Measurements from ENCODE around the gene FRMD4A.

Gene FRMD4A

DNA sequence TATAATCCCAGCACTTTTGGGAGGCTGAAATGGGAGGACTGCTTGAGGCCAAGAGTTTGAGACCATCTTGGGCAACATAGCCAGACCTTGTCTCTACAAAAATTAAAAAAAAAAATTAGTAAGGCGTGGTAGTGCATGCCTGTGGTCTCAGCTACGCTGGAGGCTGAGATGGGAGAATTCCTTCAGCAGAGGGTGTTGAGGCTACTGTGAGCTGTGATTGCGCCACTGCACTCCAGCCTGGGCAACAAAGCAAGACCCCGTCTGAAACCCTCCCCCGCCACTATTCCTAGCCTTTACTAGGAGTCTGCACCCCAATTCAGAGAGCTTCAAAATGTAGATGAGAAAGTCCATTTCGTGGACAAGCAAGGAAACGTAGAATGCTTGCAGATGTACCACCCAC is 648.8 kb downstream of the FRMD4A start:
- Histone ChIP-seq H3K27me3 (no peaks in the 10 kb centered on the region), H3K27ac (no peak overlapping the region), H3K4me3 (ENCODE audit: low read depth in 1 of 2, low read length in 1 of 2) (no peak overlapping the region), H3K36me3 (no peaks in the 10 kb centered on the region), H3K4me1 (ENCODE audit: control insufficient read depth in 1 of 2, insufficient read depth in 1 of 2, low read depth in 1 of 2, low read length in 1 of 2) (no peaks in the 10 kb centered on the region), H3K9me3 (no peaks in the 10 kb centered on the region)
- TF ChIP-seq, protein P1, sequence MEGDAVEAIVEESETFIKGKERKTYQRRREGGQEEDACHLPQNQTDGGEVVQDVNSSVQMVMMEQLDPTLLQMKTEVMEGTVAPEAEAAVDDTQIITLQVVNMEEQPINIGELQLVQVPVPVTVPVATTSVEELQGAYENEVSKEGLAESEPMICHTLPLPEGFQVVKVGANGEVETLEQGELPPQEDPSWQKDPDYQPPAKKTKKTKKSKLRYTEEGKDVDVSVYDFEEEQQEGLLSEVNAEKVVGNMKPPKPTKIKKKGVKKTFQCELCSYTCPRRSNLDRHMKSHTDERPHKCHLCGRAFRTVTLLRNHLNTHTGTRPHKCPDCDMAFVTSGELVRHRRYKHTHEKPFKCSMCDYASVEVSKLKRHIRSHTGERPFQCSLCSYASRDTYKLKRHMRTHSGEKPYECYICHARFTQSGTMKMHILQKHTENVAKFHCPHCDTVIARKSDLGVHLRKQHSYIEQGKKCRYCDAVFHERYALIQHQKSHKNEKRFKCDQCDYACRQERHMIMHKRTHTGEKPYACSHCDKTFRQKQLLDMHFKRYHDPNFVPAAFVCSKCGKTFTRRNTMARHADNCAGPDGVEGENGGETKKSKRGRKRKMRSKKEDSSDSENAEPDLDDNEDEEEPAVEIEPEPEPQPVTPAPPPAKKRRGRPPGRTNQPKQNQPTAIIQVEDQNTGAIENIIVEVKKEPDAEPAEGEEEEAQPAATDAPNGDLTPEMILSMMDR (IDR thresholded peaks at IDR 0.05): no peak

GRCh38 chr10:13681528-13681927 is 649.2 kb downstream of the FRMD4A start:
- no peak overlapping the region for H3K4me3 ChIP-seq (ENCODE audit: low read depth in 1 of 2, low read length in 1 of 2)
- H3K36me3 ChIP-seq: no peaks in the 10 kb centered on the region
- H3K9me3 ChIP-seq: no peaks in the 10 kb centered on the region
- no peaks in the 10 kb centered on the region for H3K4me1 ChIP-seq (ENCODE audit: control insufficient read depth in 1 of 2, insufficient read depth in 1 of 2, low read depth in 1 of 2, low read length in 1 of 2)
- TF ChIP-seq, protein P1 (IDR thresholded peaks at IDR 0.05): no peak
- H3K27ac ChIP-seq: no peak overlapping the region
- H3K27me3 ChIP-seq: no peaks in the 10 kb centered on the region

- Histone ChIP-seq H3K4me3 (ENCODE audit: low read depth in 1 of 2, low read length in 1 of 2) (no peak overlapping the region), H3K4me1 (ENCODE audit: control insufficient read depth in 1 of 2, insufficient read depth in 1 of 2, low read depth in 1 of 2, low read length in 1 of 2) (no peaks in the 10 kb centered on the region), H3K27ac (no peak overlapping the region), H3K36me3 (no peaks in the 10 kb centered on the region), H3K27me3 (no peaks in the 10 kb centered on the region), H3K9me3 (no peaks in the 10 kb centered on the region)
- TF ChIP-seq, protein P1 (IDR thresholded peaks at IDR 0.05): no peak
These were observed 649.6 kb downstream of the FRMD4A start for GRCh38 chr10:13681095-13681494.

GRCh38 chr10:13678101-13678843 is 652.5 kb downstream of the FRMD4A start:
- Histone ChIP-seq H3K27ac (no peak overlapping the region), H3K4me3 (ENCODE audit: low read depth in 1 of 2, low read length in 1 of 2) (no peak overlapping the region), H3K9me3 (no peaks in the 10 kb centered on the region), H3K27me3 (no peaks in the 10 kb centered on the region), H3K4me1 (ENCODE audit: control insufficient read depth in 1 of 2, insufficient read depth in 1 of 2, low read depth in 1 of 2, low read length in 1 of 2) (no peaks in the 10 kb centered on the region), H3K36me3 (no peaks in the 10 kb centered on the region)
- TF ChIP-seq, protein P1 (IDR thresholded peaks at IDR 0.05): no peak

DNA sequence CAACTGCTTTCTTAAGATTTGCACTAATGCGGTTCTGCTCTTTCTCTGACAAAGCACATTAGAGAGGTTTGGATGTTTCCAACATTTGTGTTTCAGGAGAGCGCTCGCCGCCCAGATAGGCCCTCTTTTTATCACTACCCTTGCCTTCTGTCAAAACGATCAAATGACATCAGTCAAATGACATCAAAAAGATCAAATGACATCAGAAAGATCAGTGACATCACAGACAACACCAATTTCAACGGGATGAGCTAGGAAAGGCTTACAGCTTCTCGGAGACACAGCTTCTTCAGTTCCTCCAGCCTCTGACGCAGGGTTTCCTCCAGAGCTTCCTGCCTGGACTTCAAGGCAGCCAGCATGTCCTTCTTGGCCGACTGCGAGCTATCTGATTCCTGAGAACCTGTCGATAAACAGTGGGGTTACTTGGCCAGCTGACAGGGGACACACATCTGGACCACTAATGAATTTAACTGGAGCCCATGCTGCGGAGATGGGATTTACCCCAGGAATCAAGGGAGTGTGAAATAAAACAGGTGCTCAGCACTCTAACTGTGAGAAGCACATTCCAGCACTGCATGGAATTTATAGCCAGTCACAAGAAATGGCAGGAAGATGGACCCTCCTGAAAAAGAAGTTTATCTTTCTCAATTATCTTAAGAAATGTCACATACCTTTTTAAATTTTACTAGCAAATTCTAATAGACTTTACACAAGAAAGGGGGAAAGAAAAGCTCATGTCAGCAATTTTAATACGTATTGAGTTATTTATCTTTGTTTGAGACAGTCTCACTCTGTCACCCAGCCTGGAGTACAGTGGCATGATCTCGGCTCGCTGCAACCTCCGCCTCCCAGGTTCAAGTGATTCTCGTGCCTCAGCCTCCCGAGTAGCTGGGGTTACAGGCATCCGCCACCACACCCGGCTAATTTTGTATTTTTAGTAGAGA is 655.8 kb downstream of the FRMD4A start:
- H3K9me3 ChIP-seq: no peaks in the 10 kb centered on the region
- no peaks in the 10 kb centered on the region for H3K4me1 ChIP-seq (ENCODE audit: control insufficient read depth in 1 of 2, insufficient read depth in 1 of 2, low read depth in 1 of 2, low read length in 1 of 2)
- no peak overlapping the region for H3K27ac ChIP-seq
- no peak overlapping the region for H3K4me3 ChIP-seq (ENCODE audit: low read depth in 1 of 2, low read length in 1 of 2)
- H3K36me3 ChIP-seq: no peaks in the 10 kb centered on the region
- TF ChIP-seq, protein P1 (IDR thresholded peaks at IDR 0.05): no peak
- no peaks in the 10 kb centered on the region for H3K27me3 ChIP-seq
